HG03095 (cell line): ENCODE results near the gene PKIG.
"Not testable (repeated sequence)": the region's sequence is repeated elsewhere in the genome, so short reads cannot be mapped to it uniquely, and the experiment has no call there.

Experiments
- ATAC-seq: cut with Tn5 transposase; IDR thresholded peaks from one replicate; pipeline ENCODE4 v1.9.1; 2021; ENCODE audit warnings: moderate library complexity; ENCODE audit not compliant: unreplicated experiment

PKIG gene

GRCh38 chr20:44654210-44654609, 71.8 kb downstream of the PKIG start:
- not testable (repeated sequence) for ATAC-seq

GRCh38 chr20:44656448-44656847, 74.1 kb downstream of the PKIG start:
- no peak for ATAC-seq

GRCh38 chr20:44657875-44658274, 75.5 kb downstream of the PKIG start:
- no peak for ATAC-seq

- ATAC-seq = no peak
Observed at GRCh38 chr20:44658810-44659209, 76.4 kb downstream of the PKIG start.

- ATAC-seq = no peak
Observed at GRCh38 chr20:44659931-44660330, 77.6 kb downstream of the PKIG start.

GRCh38 chr20:44660581-44660980, 78.2 kb downstream of the PKIG start:
- ATAC-seq = no peak

- ATAC-seq = no peak
Observed at GRCh38 chr20:44662261-44662660, 79.9 kb downstream of the PKIG start.

GRCh38 chr20:44664131-44664530, 81.8 kb downstream of the PKIG start:
- ATAC-seq = no peak

- no peak for ATAC-seq
Observed at GRCh38 chr20:44666066-44666465, 83.7 kb downstream of the PKIG start.
